Mucosa of rectum (tissue), 2 donors: ENCODE results near the gene ZNF555.
"Not testable (repeated sequence)": the region's sequence is repeated elsewhere in the genome, so short reads cannot be mapped to it uniquely, and the experiment has no call there.

Source experiments
- H3K27ac ChIP-seq, 2 donors: one replicate each; pipeline ENCODE4 v1.7.0; 2013; ENCODE audit warnings: inconsistent platforms in 2 of 2, low read depth in 2 of 2, low read length in 2 of 2
- H3K27me3 ChIP-seq, 2 donors: one replicate each; pipeline ENCODE4 v1.7.0; 2013; ENCODE audit warnings: low read length in 2 of 2; ENCODE audit not compliant: control insufficient read depth in 2 of 2, insufficient read depth in 2 of 2
- H3K36me3 ChIP-seq, 2 donors: one replicate each; pipeline ENCODE4 v1.7.0; 2013; ENCODE audit warnings: low read length in 2 of 2; ENCODE audit not compliant: control insufficient read depth in 2 of 2, insufficient read depth in 2 of 2
- H3K4me1 ChIP-seq, 2 donors: one replicate each; pipeline ENCODE4 v1.7.0; 2013; ENCODE audit warnings: low read length in 2 of 2, mild to moderate bottlenecking in 1 of 2; ENCODE audit not compliant: control insufficient read depth in 2 of 2, insufficient read depth in 2 of 2
- H3K4me3 ChIP-seq, 2 donors: one replicate each; pipeline ENCODE4 v1.7.0; 2013; ENCODE audit warnings: low read length in 2 of 2
- H3K9ac ChIP-seq, 2 donors: one replicate each; pipeline ENCODE4 v1.7.0; 2013; ENCODE audit warnings: low read length in 2 of 2, low read depth in 1 of 2, mild to moderate bottlenecking in 1 of 2
- H3K9me3 ChIP-seq, 2 donors: one replicate each; pipeline ENCODE4 v1.7.0; 2013; ENCODE audit warnings: low read length in 2 of 2; ENCODE audit not compliant: control insufficient read depth in 2 of 2
- donor health status: healthy.
- donor health status: Normal muscosa, but diverticular disease.

The ZNF555 gene

DNA sequence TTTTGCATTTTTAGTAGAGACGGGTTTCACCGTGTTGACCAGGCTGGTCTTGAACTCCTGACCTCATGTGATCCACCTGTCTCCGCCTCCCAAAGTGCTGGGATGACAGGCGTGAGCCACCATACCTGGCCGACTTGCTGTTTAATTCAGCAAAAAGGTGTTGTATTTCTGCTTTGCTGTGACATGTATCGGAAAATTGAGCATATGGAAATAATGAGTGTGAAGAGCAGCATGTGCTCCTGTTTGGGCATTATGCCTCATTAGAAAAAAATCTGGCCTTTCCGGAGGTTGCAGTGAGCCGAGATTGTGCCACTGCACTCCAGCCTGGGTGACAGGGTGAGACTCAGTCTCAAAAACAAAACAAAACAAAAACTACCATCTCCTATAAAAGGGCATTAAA is 49.3 kb downstream of the ZNF555 start:
- not testable (repeated sequence) for H3K36me3 ChIP-seq, H3K4me1 ChIP-seq, H3K27me3 ChIP-seq, H3K4me3 ChIP-seq, H3K9ac ChIP-seq, H3K27ac ChIP-seq, H3K9me3 ChIP-seq

DNA sequence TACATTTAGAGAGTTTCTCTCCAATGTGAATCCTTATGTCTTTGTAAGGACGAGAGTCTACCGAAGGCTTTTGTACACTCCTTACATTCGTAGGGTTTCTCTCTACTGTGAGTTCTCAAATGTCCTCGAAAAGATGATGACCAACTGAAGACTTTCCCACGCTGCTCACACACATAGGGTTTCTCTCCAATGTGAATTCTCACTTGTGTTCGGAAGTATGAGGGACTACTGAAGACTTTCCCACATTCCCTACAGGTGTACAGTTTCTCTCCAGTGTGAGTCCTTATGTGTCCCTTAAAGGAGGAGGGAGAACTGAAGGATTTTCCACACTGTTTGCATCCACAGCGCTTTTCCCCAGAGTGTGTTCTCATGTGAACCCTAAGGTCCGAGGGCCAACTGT is 55.4 kb downstream of the ZNF555 start:
- H3K36me3 ChIP-seq = no peaks in the 10 kb centered on the region
- H3K9me3 ChIP-seq = no peaks in the 10 kb centered on the region
- no peak overlapping the region for H3K4me3 ChIP-seq
- H3K4me1 ChIP-seq = no peaks in the 10 kb centered on the region
- H3K27ac ChIP-seq = no peak overlapping the region
- H3K27me3 ChIP-seq = no peaks in the 10 kb centered on the region
- no peak overlapping the region for H3K9ac ChIP-seq

- Histone ChIP-seq H3K4me3 (peak within 1 kb of the TSS; percentile 80 to 97), H3K4me1 (peaks cover 4 to 11% of the 10 kb centered on the region in 2 donors), H3K36me3 (no peaks in the 10 kb centered on the region), H3K27ac (peak within 1 kb of the TSS; percentile 89 to 97), H3K9me3 (no peaks in the 10 kb centered on the region), H3K9ac (peak within 1 kb of the TSS; percentile 66 to 94), H3K27me3 (no peaks in the 10 kb centered on the region)
Observed at GRCh38 chr19:2900296-2901252, 59.3 kb downstream of the ZNF555 start, which contains the start of gene ZNF57. ZNF57 (plus strand) TSS chr19:2900928; CDS start chr19:2901046, 118 bp downstream.

DNA sequence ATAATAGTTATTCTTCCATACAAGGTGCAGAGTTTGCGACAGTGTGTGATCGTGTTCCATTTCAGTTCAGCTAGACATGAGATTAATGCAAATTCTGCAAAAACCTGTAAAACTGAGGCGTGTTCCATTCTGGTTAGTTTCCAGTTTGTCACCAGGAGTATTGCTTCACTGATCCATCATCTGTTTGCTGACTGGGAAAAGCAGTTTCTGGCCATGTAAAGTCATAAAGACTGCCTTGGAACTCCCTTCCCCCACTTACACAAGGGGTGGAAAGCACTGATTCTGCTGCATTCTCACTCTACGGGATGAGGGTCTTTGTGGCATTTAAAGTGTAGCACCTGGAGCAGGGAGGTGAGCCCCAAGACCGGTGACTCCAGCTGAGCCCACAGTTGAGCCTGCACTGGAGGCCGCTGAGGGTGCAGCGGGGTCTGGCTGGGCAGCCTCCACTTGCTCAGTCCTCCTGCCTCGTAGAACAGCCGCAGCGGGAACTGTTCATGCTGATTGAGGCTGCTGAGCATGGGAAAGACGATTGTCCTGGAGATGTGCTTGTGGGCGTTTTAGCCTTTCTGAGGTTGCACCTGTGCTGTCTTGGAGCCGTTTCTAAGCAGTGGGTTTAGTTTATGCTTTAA is 61.4 kb downstream of the ZNF555 start:
- H3K4me1 ChIP-seq = peaks cover 4 to 11% of the 10 kb centered on the region in 2 donors
- no peaks in the 10 kb centered on the region for H3K36me3 ChIP-seq
- peak overlapping the region; percentile 89 to 97 for H3K27ac ChIP-seq
- H3K9ac ChIP-seq = peak overlapping the region; percentile 38 to 94
- H3K4me3 ChIP-seq = peak overlapping the region; percentile 80 to 97
- H3K27me3 ChIP-seq = no peaks in the 10 kb centered on the region
- H3K9me3 ChIP-seq = no peaks in the 10 kb centered on the region

- H3K4me1 ChIP-seq = peaks cover 4 to 11% of the 10 kb centered on the region in 2 donors
- H3K4me3 ChIP-seq, H3K9ac ChIP-seq, H3K27me3 ChIP-seq, H3K27ac ChIP-seq, H3K36me3 ChIP-seq, H3K9me3 ChIP-seq: not testable (repeated sequence)
Observed at GRCh38 chr19:2903326-2903725, 62.1 kb downstream of the ZNF555 start.

DNA sequence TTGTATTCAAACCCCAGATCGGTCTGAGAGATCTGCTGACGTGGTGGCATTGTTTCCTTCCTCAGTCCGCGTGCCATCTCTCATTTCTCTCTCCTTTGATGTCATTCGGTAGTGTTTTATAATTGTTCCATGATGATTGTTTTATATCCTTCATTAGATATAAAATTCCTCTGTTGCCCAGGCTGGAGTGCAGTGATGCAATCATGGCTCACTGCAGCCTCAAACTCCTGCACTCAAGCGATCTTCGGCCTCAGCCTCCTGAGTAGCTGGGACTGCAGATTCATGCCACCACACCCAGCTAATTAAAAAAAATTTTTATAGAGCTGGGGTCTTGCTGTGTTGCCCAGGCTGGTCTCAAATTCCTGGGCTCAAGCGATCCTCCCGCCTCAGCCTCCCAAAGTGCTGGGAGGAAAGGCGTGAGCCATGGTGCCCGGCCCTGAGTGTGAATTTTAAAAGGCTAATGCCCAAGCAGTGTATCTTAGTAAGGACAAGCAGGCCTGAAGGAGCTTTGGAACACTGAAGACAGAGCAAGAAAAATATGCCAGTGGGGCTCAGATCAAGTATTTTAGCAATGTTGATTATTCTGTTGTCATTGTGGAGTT is 64.7 kb downstream of the ZNF555 start:
- no peaks in the 10 kb centered on the region for H3K27me3 ChIP-seq
- H3K27ac ChIP-seq = peak overlapping the region; percentile 45 to 61
- H3K9me3 ChIP-seq = no peaks in the 10 kb centered on the region
- H3K4me3 ChIP-seq = no peak overlapping the region
- H3K36me3 ChIP-seq = no peaks in the 10 kb centered on the region
- peaks cover 4 to 11% of the 10 kb centered on the region in 2 donors for H3K4me1 ChIP-seq
- no peak overlapping the region for H3K9ac ChIP-seq

- H3K27me3 ChIP-seq = no peaks in the 10 kb centered on the region
- H3K36me3 ChIP-seq = no peaks in the 10 kb centered on the region
- no peaks in the 10 kb centered on the region for H3K9me3 ChIP-seq
- H3K4me3 ChIP-seq = no peak overlapping the region
- H3K9ac ChIP-seq = no peak overlapping the region
- H3K4me1 ChIP-seq = peaks cover 4 to 11% of the 10 kb centered on the region in 2 donors
- H3K27ac ChIP-seq = peak overlapping the region; percentile 45 to 61
Observed at GRCh38 chr19:2906631-2907195, 65.4 kb downstream of the ZNF555 start.
